Posterior vena cava (tissue), 2 donors: ENCODE results near the gene SOX13. TPM values are rescaled to one million over a fixed set of nuclear protein-coding genes. Genes with fewer than 3 reads are reported as not detected.
"Not testable (repeated sequence)": the region's sequence is repeated elsewhere in the genome, so short reads cannot be mapped to it uniquely, and the experiment has no call there.

ENCODE experiments used
- DNase-seq: peaks from one replicate; pipeline ENCODE4 v3.0.0-alpha.2; 2020; ENCODE audit warnings: low spot score
- intact Hi-C, 2 donors: fragments of 100-400 bp; cut with DNase I; formaldehyde crosslinking; loops; one replicate each; pipeline versions ENCODE4 v1.14.1 to v1.14.2; 2022 to 2023
- total RNA-seq, 2 donors: library from RNA; stranded (reverse); fragmentation: NEBNext Ultra II Directional; extraction: Animal tissue kit (Norgen Biotek cat#: 25700); gene quantifications; one replicate each; pipeline ENCODE4 v1.2.1, GENCODE V29; 2021
- donor health status: DM: yes; HTN: yes; CAD: no.
- donor health status: DM: yes; HTN: yes; CAD: no.

The SOX13 gene
- total RNA-seq, 2 donors from 2014 or later, result 43.6 to 47.0 TPM

DNA sequence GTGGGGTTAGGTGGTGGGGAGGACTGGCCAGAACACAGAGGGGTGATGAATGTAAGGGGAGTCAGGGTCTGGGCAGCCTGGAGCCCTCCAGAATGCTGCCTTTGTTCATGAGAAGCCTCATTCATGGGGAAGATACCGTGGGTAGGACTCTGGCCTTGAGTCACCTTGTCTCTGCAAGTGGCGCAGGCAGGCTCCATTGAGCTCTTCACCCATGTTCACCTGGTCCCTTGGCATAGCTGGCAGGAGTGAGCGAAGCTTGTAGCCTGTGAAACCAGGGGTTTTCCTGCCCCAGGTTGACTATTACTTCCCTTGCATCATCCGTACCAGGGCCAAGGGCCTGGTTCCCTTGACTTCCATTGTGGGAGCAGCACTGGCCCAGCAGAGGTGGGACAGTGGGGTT, 25.8 kb downstream of the SOX13 start:
- intact Hi-C loops, result no loop called here
- DNase-seq, result no peak

DNA sequence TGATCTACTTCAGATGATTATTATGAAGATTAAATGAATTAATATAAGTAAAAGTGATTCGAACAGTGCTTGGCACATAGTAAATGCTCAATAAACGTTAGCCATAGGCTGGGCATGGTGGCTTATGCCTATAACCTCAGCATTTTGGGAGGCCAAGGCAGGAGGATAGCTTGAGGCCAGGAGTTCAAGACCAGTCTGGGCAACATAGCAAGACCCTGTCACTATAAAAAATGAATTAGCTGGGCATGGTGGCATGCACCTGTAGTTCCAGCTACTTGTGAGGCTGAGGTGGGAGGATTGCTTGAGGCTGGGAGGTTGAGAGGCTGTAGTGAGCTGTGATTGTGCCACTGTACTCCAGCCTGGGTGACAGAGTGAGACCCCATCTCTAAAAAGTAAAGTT, 26.8 kb downstream of the SOX13 start:
- DNase-seq, intact Hi-C loops: not testable (repeated sequence)

DNA sequence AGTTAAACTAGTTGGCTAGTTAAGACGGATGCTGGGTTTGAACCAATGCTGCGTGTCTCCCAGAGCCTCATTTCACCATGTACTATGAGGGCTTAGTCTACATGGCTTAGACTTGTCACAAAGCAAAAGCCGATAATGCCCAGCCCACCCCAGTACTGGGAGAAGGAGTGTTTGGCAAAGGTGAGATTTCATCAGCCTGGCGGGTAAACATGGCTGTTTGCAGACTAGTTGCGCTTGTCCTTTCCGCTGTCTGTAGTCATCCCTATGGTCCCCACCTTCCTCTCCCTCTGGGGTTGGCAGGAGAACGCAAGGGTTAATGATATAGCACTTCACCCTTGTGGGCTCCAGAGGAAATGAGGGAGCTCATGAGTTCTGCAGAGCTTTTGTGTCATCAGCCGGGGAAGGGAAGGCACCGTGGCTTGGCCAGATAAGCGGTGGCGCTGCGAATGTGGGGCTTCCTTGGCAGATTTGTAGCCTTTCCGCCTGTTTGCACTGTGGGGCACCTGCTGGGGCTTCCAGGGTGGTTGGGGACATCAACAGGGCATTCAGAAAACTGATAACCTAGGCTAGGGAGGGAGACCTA, 29.2 kb downstream of the SOX13 start:
- DNase-seq, result no peak
- intact Hi-C loops, result no loop called here

DNA sequence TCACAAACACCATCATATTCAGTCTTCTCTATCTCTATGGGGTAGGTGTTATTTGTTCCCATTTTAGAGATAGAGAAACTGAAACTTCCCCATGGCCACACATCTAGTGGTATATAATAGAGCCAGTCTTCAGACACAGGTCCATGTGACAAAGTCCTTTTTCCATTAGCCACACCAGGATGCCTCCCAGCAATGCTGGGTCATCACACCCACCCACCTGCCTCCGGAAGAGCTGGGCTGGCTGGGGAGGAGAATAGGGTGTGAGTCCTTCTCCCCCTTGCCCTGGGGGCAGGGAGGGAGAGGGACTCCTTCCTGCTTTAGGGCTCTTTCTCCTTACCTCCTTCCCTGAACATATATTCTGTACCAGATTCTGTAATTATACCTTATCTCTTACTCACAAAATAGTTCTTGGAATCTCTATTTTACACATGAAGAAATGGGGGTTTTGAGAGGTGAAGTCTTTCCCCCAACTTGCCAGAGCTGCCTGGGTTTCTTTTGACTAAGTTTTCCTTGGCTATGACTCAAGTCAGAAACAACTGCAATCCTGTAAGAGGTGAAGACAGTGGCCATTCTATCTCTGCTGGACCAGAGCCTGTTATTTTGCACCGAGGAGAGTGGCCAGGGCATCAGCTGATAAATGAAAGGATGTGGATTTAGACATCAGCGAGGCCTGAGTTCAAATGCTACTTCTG, 30.0 kb downstream of the SOX13 start:
- no peak for DNase-seq
- intact Hi-C loops, result no loop called here

DNA sequence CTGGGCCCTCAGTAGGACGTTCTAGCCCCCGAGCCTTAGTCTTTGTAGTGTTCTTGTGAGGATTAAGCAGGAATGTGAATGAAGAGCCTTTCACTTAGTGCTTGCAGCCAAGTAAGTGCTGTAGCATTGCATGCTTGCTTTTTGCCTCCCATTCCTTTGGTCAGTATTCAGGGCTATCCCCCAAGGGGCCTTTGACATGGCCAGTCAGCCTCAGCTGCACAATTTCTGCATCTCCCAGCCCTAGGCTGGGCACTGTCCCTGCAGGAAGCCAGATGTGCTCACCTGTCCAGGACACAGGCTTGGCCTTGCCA, 30.5 kb downstream of the SOX13 start:
- intact Hi-C loops, result no loop called here
- DNase-seq, result no peak

DNA sequence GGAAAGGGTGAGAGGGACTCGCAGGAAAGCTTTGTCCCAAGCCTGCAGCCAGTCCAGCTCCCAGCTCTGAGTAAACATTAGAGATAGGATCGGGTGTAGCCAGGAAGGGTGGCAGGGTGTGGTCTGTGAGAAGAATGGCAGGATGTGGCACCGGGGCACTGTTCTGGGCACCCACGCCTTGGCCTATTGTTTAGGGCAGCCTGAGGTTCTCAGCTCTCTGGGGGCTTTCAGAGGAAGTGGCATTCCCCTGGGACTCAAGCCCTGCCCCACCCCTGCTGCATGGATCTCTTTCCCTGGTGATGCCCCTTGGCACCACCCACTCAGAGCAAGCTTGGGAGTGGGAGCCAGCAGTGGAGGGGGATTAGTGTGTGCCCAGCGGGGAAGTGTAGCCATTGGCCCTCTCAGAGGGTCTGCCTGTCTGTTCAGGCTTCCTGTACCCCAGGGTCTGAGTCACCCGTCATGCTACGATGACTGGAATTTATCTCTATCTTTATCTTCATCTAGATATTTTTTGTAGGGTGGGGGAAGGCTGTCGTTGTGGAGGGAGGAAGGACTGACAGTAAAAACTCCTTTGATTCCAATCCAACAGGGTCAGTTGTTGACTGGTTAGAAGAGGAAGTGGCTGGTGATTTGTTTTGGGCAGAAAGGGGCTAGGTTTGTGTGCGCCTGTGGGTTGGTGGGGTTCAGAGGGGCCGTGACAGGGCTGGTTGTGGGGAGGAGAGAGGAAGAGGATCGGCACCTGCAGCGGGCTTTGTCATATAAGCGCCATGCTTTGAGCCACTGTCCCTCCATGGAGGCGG, 31.6 kb downstream of the SOX13 start:
- intact Hi-C loops, result no loop called here
- DNase-seq, result no peak

DNA sequence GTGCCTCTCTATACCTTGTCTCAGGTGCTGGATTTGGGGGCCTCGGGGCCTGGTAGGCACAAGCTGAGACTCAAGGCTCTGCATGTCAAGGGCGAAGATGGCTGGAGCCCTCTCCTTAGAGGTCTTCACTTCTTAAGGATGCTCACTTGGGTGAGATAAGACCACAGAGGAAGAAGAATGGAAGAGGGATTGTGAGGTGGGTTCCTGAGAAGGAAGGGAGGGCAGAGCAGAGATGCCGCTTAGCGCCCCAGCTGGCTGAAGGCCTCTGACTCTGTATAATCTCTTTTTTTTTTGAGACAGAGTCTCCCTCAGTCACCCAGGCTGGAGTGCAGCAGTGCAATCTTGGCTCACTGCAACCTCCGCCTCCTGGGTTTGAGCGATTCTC, 32.2 kb downstream of the SOX13 start:
- intact Hi-C loops, result no loop called here
- DNase-seq, result no peak

DNA sequence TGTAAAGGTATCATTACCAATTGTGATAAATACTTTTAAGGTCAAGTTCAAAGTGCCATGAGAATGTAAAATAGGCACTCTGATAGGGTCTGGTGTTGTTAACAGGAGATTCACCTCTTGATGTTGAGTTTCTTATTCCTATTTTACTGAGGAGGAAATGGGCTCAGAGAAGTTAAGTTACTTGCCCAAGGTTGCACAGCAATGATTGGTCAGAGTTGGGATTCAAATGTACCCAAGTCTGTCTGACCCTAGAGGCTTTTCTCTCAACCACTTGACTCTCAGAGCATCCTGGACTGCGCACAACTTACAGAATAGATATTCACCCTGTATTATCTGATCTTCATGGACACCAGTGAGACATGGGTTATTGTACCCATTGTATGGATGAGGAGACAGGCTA, 33.9 kb downstream of the SOX13 start:
- no peak for DNase-seq
- intact Hi-C loops, result no loop called here

DNA sequence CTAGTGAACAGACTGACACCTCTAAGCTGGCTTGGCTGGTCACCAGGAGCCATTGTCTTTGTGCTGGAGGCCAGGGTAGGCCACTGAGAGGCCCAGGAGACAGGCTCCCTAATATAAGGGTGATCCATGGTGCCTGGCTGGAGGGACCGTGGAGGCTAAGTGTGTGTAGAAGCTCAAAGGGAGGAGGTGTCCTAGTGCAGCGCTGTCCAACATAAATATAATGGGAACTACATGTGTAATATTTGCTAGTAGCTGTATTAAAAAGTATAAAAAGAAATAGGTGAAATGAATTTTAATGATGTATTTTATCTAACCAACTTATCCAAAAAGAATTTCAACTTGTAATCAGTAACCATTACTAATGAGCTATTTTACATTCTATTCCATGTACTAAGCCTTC, 35.0 kb downstream of the SOX13 start:
- intact Hi-C loops, result no loop called here
- DNase-seq, result no peak

DNA sequence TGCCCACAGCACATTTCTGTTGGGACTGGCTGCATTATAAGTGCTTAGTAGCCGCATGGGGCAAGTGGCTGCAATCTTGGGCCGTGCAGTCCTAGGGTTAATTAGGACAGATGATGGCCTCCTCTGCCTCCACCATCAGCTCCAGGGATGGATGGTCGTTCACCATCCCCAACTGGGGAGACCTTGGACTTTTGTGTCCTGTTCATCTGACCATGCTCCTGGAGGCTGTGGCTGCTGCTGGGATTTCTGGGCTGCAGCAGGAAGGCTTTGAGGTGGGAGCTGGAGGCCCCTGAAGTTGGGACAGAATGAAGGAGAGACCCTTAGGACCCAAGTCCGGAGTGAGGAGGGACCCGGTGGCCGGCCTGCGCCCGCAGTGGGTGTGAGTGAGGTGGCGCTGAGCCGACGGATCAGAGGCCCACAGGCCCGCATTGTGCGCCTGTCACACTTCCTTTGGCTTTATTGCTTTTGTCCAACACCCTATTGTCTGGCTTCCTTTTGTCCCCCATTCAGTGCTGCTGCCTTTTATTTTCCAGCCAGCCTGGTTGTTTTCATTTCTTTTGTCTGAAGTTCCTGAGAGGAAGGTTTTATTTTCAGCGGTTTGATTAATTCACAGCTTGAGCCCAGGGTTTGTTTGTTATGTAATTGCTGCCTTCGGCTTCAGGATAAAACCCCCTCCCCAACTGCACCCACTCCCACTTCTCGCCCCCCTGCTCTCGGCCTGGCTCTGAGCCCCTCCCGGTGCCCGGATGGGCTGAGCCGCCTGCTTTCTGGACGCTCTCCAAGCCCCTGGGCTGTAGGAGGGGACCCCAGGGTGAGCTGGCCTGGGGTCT, 35.6 kb downstream of the SOX13 start:
- intact Hi-C loops, result no loop called here
- DNase-seq, result no peak

DNA sequence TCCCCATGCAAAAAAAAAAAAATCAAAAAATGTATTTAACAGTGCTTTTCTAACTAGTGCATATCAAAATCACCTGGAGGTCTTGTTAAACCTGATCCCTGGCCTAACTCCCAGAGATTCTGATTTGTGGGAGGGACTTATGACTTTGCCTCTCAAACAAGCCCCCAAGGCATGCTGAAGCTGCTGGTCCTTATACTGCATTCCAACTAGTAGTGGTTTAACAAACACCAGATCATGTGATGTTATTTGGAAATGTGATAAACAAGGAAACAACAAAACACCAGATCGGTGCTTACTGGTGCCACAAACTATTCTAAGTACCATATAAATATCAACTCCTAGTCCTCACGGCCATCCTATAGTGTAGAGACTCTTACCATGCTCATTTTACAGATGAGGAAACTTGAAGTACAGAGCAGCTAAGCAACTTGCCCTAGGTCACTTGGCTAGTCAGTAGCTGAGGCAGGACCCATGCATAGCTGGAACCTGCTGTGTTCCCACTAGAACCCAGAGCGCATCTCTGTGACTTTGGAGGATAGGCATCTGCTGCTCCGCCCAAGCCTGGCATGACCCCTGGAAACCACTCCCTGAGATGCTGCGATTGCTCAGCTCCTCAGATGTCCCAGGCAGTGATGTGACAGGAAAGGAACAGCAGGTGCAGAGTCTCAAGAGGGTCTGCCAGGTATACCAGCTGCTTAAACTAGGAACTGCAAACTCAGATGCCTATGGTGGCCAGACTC, 38.1 kb downstream of the SOX13 start:
- no peak for DNase-seq
- intact Hi-C loops, result loop anchor here in 1 of 2 donors (5.0 kb wide), 1 partner anchor 876 kb away; no protein-coding TSS in a partner anchor

DNA sequence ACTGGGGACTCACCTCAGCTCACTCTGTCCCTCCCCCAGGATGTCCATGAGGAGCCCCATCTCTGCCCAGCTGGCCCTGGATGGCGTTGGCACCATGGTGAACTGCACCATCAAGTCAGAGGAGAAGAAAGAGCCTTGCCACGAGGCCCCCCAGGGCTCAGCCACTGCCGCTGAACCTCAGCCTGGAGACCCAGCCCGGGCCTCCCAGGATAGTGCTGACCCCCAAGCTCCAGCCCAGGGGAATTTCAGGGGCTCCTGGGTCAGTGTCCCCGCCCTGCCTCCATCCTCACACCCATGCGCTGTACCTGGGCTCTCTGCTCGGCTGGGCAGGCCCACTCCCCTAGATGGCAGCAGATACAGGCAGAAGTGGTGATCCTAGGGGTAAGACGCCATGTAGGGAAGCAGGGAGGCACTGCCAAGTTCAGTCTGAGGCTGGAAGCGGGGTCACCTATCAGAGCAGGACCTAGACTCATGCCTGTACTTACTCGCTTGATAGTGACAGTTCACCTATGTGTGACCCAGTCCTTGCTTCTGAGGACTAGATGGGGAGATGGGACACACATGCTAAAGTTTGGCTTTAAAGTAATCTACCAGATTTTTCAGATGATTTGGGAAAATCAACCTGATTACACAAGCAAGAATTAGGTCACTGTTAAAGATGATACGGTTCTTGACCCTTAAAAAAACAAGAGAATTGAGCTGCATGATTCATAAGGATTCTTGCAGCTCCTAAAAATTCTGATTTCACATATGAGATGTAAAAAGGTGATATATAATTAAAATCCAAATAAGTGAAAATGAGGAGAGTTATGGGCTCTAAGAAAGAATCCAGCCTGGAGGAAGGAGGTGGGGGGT, 40.2 kb downstream of the SOX13 start:
- DNase-seq, result no peak
- intact Hi-C loops, result loop anchor here in 1 of 2 donors (5.0 kb wide), 1 partner anchor 874 kb away; no protein-coding TSS in a partner anchor

DNA sequence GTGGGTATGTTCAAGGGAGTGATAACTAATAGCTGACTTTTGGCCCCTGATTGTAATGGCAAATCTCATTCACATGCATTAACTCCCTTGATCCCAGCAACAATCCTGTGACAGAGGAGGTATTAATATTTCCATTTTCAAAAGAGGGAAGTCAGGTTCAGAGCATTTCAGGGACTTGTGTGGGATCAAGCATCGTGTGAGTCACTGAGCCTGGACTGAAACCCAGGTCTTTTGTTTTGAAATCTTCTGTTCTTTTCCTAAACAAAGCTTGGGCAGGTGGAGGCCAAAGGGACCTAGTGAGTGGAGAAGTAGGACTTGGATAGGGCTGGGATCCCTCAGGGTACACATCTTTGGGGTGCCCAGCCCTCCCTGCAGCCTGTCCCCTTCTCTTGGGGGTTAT, 41.0 kb downstream of the SOX13 start:
- DNase-seq, result no peak
- intact Hi-C loops, result loop anchor here in 1 of 2 donors (5.0 kb wide), 1 partner anchor 873 kb away; no protein-coding TSS in a partner anchor

DNA sequence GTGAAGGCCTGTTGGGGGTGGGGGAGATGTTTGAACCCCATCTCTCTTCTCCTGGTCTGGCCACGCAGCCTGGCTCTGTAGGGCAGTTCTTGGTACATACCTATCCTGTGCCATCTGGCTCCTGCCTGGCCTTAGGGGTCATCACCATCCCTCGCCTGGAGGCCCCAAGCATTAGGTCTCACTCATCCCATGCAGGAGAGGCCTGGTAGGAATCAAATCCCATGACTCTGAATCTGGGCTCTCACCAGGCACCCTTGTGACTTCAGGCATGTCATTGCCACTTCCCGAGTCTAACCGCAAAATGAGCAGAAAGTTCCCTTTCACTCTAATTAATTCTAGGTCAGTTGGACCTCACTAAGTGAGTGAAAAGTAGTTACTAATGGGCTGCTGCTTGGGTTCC, 41.7 kb downstream of the SOX13 start:
- intact Hi-C loops, result loop anchor here in 1 of 2 donors (5.0 kb wide), 1 partner anchor 873 kb away; no protein-coding TSS in a partner anchor
- DNase-seq, result no peak

DNA sequence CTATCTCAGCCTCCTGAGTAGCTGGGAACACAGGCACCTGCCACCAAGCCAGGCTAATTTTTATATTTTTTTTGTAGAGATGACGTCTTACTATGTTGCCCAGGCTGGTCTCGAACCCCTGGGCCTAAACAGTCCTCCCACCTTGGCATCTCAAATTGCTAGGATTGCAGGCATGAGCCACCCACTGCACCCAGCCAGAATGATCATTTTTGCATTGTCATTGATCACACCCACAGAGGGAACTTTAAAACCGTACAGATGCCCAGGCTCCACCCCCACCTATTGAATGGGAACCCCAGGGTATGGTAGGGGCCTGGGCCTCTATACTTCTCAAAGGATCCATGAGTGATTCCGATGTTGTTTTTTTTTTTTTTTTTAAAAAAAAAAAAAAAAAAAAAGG, 42.2 kb downstream of the SOX13 start:
- intact Hi-C loops, result no loop called here

DNA sequence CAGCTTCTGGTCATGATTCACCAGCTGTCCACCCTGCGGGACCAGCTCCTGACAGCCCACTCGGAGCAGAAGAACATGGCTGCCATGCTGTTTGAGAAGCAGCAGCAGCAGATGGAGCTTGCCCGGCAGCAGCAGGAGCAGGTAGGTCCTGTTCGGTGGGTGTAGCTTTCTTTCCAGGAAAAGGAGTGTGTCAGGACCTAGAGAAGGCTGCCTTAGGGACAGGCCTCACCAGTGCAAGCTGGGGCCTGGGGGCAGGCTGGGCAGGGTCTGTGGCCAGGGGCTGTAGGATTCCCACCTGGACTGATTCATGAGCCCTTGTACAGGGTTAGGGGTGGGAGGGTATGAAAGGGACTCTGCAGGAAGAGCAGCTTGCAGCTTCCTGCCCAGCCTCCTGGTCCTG, 43.6 kb downstream of the SOX13 start:
- DNase-seq, result no peak
- intact Hi-C loops, result no loop called here

More for the DNA sequence above, 42.2 kb downstream of the SOX13 start:
- no peak for DNase-seq

DNA sequence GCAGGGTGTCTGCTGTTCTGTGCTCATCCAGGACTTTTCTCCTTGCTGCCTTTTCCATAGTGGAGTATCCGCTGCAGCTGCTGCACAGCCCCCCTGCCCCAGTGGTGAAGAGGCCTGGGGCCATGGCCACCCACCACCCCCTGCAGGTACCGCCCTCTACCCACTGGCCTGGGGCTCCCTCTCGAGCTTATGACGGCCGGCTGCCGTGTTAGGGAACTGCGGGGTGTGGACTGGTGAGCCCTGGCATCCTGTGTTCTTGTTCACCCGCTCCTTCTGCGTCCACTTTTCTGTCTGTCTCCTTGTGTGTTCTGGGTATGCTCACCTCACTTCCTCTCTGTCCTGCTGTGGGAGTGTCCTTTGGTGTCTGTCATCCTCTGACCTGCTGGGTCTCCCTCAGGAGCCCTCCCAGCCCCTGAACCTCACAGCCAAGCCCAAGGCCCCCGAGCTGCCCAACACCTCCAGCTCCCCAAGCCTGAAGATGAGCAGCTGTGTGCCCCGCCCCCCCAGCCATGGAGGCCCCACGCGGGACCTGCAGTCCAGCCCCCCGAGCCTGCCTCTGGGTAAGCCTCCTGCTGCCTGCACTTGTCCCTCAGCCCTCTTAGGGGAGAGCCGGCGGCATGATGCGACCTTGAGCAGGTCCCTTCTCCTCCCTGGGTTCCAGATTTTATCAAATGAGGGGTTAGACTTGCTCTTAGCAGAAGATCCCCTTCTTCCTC, 49.1 kb downstream of the SOX13 start:
- no peak for DNase-seq
- intact Hi-C loops, result loop anchor here in 1 of 2 donors (10.0 kb wide), 1 partner anchor 47 kb away; the partner anchor contains the start of gene SOX13
